ENCODE measurements around the gene RASSF10. TPM values are rescaled to one million over a fixed set of nuclear protein-coding genes. Genes with fewer than 3 reads are reported as not detected.

Gene RASSF10
- total and polyA plus RNA-seq, 5 experiments from 2014 or later: not detected

DNA sequence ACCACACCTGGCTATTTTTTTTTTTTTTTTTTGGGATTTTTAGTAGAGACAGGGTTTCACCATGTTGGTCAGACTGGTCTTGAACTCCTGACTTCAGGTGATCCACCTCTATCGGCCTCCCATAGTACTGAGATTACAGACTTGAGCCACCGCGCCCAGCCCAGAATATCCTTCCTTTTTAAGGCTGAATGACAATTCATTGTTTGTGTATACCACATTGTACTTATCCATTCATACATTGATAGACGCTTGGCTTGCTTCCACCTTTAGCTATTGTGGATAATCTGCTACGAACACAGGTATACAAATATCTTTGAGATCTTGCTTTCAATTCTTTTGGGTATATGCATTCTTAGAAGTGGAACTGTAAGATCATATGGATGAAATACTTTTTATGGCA lies 10.8 kb upstream of the RASSF10 start:
- ATAC-seq (no peak), DNase-seq (no peak)
- Mint-ChIP-seq H3K36me3 (no peaks in the 10 kb centered on the region), H3K9me3 (peaks cover 0 to 6% (median 0%) of the 10 kb centered on the region in 9 donors), H3K27ac (no peak overlapping the region), H3K4me3 (no peak overlapping the region), H3K4me1 (no peaks in the 10 kb centered on the region), H3K27me3 (peaks cover 8 to 25% (median 13%) of the 10 kb centered on the region in 5 donors)
- POLR2A ChIA-PET: no interaction called here

DNA sequence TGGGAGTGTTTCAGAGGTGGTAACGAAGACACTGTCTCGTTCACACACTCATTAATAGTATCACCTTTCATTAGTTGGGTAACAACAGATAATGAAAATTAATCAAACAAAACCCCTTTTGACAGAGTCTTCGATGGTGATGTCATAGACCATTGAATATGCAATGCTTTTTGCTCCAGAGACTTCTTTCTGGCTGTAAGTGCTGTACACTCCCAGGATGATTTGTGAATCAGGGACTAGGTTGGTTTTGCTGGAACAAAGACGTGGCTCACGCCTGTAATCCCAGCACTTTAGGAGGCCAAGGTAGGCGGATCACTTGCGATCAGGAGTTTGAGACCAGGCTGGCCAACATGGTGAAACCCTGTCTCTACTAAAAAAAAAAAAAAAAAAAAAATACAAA lies 9.5 kb upstream of the RASSF10 start:
- Mint-ChIP-seq H3K27ac (no peak overlapping the region), H3K36me3 (no peaks in the 10 kb centered on the region), H3K4me3 (no peak overlapping the region), H3K4me1 (no peaks in the 10 kb centered on the region), H3K27me3 (peaks cover 18 to 38% (median 22%) of the 10 kb centered on the region in 5 donors), H3K9me3 (peaks cover 0 to 6% (median 0%) of the 10 kb centered on the region in 9 donors)
- ATAC-seq: no peak
- no peak for DNase-seq
- POLR2A ChIA-PET: no interaction called here

DNA sequence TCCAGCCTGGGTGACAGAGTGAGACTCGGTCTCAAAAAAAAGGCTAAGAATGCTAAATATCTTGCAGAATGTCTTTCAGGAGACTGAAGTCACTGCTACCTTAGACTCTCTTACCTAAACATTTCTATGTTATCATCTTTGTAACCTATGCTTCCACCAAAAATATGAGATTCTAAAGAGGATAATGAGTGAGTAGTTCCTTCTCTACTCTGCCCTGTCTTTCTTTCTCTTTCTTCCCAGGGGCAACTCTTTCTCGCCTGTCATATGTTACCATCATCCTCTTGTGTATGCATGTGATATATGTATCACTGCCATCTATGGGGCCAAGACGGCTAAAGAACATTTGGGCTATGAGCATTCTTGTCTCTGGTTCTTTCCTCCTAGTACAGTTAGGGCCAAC lies 9.0 kb upstream of the RASSF10 start:
- no peaks in the 10 kb centered on the region for H3K4me1 Mint-ChIP-seq
- POLR2A ChIA-PET: no interaction called here
- ATAC-seq: no peak
- H3K4me3 Mint-ChIP-seq: no peak overlapping the region
- H3K27ac Mint-ChIP-seq: no peak overlapping the region
- peaks cover 18 to 41% (median 23%) of the 10 kb centered on the region in 5 donors for H3K27me3 Mint-ChIP-seq
- H3K9me3 Mint-ChIP-seq: peaks cover 0 to 6% (median 0%) of the 10 kb centered on the region in 9 donors
- no peak for DNase-seq
- H3K36me3 Mint-ChIP-seq: no peaks in the 10 kb centered on the region

DNA sequence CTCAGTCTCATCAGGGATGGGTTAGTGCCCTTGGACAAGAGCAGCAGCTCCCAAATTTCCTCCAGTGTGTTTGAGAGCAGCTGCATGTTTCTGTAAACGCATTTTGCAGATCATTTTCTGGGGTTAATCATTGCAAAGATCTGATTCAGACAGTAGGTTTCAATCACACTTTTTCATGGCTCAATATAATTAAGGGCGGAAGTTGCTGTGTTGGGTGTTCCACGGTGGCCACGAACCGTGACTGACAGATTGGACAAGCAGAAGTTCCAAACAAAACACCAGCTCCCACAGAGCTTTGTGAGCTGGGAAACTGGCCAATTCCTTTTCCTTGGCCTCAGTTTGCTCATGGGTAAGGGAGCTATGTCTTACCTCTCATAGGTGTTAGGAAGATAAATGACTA lies 8.4 kb upstream of the RASSF10 start:
- Mint-ChIP-seq H3K27me3 (peaks cover 20 to 45% (median 26%) of the 10 kb centered on the region in 5 donors), H3K36me3 (no peaks in the 10 kb centered on the region), H3K27ac (no peak overlapping the region), H3K4me3 (no peak overlapping the region), H3K9me3 (peaks cover 0 to 5% (median 0%) of the 10 kb centered on the region in 9 donors), H3K4me1 (no peaks in the 10 kb centered on the region)
- no peak for ATAC-seq
- no peak for DNase-seq
- POLR2A ChIA-PET: no interaction called here

DNA sequence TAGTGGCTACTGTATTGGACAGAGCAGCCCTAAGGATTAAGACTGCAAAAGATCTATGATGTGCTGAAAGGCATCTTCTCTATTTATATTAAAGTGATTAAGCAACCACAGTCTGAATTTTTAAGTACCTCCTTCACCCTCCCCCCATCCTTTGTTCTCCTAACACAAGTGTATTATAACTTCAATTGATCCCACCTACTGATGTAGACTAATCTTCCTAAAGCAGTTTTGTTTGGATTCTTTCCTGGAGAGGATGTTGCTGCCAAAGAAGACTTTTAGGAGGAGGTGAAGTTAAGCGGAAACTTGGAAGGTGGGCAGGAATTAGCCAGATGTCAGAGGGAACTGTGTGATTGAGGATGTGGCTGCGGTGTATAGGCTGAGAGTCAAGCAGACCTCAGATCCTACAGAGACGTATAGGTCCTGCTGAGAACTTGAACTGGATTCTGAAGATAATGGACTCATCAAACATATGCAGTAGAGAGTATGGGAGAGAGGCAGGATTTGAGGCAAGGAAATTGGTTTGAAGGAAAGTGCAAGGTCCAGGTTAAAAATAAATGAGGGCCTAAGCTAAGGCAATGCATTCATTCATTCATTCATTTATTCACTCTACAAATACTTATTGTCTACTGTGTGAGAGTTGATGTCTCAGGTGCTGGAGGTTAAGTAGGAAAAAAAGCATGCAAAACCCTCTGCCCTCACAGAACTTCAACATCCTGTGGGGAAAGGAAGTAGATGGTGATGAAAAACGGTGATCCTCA lies 5.2 kb upstream of the RASSF10 start:
- peaks cover 36 to 76% (median 52%) of the 10 kb centered on the region in 5 donors for H3K27me3 Mint-ChIP-seq

DNA sequence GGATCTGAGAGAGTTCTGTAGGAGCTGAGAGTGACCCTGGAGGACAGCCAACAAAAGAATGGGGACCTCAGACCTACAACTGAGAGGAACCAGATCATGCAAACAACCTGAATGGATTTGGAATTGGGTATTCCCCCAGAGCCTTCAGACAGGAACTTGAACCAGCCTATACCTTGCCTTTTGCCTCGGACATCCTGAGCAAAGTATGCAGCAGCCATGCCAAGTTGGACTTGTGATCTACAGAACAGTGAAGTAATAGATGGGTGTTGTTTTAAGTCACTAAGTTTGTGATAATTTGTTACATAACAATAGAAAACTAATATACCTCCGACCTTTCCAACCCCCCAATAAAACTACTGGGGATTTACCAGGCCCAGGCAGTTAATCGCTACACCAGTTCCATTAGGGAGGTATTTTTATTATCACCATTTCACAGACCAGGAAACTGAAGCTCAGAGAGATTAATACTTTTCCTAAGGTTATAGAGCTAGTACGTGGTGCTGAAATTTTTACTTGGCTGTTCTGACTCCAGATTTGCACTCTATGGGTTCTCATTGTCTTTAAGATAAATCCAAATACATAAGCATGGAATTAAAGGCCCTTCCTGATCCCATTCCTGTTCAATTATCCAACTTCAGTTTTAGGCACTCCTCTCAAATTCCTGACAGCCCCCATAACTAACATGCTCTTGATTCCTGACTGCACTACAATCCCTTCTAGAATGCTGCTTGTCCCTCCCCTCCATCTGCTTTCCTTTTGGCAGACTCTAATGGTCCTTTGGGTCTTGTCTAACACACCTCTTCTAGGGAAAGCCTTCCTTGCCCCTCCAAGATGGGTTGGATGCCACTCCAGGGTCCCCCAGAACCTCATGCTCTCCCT lies 1.7 kb upstream of the RASSF10 start:
- DNase-seq (no peak), ATAC-seq (no peak)
- H3K4me1 Mint-ChIP-seq: peaks cover 0 to 4% (median 2%) of the 10 kb centered on the region in 4 donors
- POLR2A ChIA-PET: no interaction called here
- no peak overlapping the region for H3K4me3 Mint-ChIP-seq
- no peaks in the 10 kb centered on the region for H3K36me3 Mint-ChIP-seq
- H3K27ac Mint-ChIP-seq: peak overlapping the region in 1 of 10 donors; percentile 27
- H3K27me3 Mint-ChIP-seq: peaks cover 38 to 83% (median 63%) of the 10 kb centered on the region in 5 donors
- no peaks in the 10 kb centered on the region for H3K9me3 Mint-ChIP-seq

More for the DNA sequence above, 5.2 kb upstream of the RASSF10 start:
- Mint-ChIP-seq H3K27ac (no peak overlapping the region), H3K9me3 (no peaks in the 10 kb centered on the region), H3K4me3 (no peak overlapping the region), H3K36me3 (no peaks in the 10 kb centered on the region), H3K4me1 (peaks cover 0 to 3% (median 1%) of the 10 kb centered on the region in 4 donors)
- DNase-seq (no peak), ATAC-seq (no peak)
- POLR2A ChIA-PET: no interaction called here

DNA sequence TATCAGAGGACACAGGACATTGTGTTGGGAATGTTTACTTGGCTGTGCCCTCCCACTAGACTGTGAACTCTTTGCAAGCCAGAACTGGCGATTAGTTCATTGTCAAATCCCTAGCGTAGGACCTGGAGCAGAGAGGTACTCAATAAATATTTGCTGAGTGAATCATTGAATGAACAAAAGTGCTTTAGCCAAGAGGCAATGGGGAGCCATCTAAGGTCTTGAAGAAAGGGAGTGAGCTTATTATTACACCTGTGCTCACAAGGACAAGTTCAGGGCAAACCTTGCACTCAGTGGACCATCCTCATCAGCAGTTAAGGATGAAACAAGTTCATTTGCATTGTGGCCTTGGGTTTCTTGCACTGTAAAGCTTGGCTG lies 1.1 kb upstream of the RASSF10 start:
- ATAC-seq (no peak), DNase-seq (no peak)
- no peak overlapping the region for H3K27ac Mint-ChIP-seq
- H3K4me1 Mint-ChIP-seq: peaks cover 0 to 4% (median 2%) of the 10 kb centered on the region in 4 donors
- H3K9me3 Mint-ChIP-seq: no peaks in the 10 kb centered on the region
- H3K36me3 Mint-ChIP-seq: no peaks in the 10 kb centered on the region
- POLR2A ChIA-PET: no interaction called here
- peaks cover 36 to 83% (median 58%) of the 10 kb centered on the region in 5 donors for H3K27me3 Mint-ChIP-seq
- no peak overlapping the region for H3K4me3 Mint-ChIP-seq

DNA sequence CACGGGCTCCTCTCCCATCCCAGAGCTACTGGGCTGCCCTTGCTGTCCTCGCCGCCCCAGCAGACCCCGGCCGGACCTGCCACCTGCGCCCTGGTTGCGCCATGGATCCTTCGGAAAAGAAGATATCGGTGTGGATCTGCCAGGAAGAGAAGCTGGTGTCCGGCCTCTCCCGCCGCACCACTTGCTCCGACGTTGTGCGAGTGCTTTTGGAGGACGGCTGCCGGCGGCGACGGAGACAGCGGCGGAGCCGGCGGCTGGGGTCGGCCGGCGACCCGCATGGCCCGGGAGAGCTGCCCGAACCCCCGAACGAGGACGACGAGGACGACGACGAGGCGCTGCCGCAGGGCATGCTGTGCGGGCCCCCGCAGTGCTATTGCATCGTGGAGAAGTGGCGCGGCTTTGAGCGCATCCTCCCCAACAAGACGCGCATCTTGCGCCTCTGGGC lies 382 bp downstream of the RASSF10 start:
- Mint-ChIP-seq H3K27me3 (peaks cover 31 to 73% (median 48%) of the 10 kb centered on the region in 5 donors), H3K4me1 (peaks cover 0 to 4% (median 2%) of the 10 kb centered on the region in 4 donors), H3K9me3 (no peaks in the 10 kb centered on the region), H3K36me3 (no peaks in the 10 kb centered on the region), H3K4me3 (peak overlapping the region in 2 of 10 donors; percentile 14 to 19), H3K27ac (no peak overlapping the region)
- ATAC-seq: no peak
- no peak for DNase-seq
- POLR2A ChIA-PET: no interaction called here

DNA sequence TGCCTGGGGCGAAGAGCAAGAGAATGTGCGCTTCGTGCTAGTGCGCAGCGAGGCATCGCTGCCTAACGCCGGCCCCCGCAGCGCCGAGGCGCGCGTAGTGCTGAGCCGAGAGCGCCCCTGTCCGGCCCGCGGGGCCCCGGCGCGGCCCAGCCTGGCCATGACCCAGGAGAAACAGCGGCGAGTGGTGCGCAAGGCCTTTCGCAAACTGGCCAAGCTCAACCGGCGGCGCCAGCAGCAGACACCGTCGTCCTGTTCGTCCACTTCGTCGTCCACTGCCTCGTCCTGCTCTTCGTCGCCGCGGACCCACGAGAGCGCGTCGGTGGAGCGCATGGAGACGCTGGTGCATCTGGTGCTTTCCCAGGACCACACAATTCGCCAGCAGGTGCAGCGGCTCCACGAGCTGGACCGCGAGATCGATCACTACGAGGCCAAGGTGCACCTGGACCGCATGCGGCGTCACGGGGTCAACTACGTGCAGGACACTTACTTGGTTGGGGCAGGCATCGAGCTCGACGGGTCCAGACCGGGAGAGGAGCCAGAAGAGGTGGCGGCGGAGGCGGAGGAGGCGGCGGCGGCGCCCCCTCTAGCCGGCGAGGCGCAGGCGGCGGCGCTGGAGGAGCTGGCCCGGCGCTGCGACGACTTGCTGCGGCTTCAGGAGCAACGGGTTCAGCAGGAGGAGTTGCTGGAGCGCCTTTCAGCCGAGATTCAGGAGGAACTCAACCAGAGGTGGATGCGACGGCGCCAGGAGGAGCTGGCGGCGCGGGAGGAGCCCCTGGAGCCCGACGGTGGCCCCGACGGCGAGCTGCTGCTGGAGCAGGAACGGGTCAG lies 1.0 kb downstream of the RASSF10 start:
- DNase-seq (no peak), ATAC-seq (no peak)
- Mint-ChIP-seq H3K27me3 (peaks cover 31 to 71% (median 47%) of the 10 kb centered on the region in 5 donors), H3K27ac (no peak overlapping the region), H3K4me1 (peaks cover 0 to 4% (median 2%) of the 10 kb centered on the region in 4 donors), H3K9me3 (no peaks in the 10 kb centered on the region), H3K36me3 (no peaks in the 10 kb centered on the region), H3K4me3 (peak overlapping the region in 1 of 10 donors; percentile 19)
- POLR2A ChIA-PET: no interaction called here

DNA sequence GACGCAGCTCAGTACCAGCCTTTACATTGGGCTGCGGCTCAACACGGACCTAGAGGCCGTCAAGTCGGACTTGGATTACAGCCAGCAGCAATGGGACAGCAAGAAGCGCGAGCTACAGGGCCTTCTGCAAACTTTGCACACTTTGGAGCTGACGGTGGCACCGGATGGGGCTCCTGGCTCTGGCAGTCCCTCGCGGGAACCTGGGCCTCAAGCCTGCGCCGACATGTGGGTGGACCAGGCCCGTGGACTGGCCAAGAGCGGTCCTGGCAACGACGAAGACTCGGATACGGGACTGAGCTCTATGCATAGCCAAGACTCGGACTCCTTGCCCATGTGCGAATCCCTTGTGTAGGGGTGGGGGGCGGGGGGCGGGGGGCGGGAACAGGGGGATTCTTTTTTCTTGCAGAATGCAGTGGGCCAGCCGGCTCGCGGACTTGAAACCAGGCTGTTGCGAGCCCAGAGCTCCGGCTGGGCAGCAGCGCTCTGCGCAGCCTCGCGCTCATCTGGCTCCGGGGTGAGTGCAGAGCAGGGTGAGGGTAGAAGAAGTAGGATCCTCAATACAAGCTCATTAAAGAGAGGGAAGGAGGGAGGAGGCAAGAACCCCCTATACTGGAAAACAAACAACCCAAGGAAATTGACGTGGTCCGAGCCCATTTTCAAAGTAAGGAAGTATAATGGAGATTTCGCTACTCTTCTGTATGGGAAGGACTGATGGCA lies 1.8 kb downstream of the RASSF10 start:
- H3K27me3 Mint-ChIP-seq: peaks cover 33 to 73% (median 46%) of the 10 kb centered on the region in 5 donors
- H3K4me1 Mint-ChIP-seq: peaks cover 0 to 4% (median 2%) of the 10 kb centered on the region in 4 donors
- H3K27ac Mint-ChIP-seq: no peak overlapping the region
- H3K36me3 Mint-ChIP-seq: no peaks in the 10 kb centered on the region
- ATAC-seq (no peak), DNase-seq (no peak)
- POLR2A ChIA-PET: no interaction called here
- no peaks in the 10 kb centered on the region for H3K9me3 Mint-ChIP-seq
- peak overlapping the region in 1 of 10 donors; percentile 30 for H3K4me3 Mint-ChIP-seq

DNA sequence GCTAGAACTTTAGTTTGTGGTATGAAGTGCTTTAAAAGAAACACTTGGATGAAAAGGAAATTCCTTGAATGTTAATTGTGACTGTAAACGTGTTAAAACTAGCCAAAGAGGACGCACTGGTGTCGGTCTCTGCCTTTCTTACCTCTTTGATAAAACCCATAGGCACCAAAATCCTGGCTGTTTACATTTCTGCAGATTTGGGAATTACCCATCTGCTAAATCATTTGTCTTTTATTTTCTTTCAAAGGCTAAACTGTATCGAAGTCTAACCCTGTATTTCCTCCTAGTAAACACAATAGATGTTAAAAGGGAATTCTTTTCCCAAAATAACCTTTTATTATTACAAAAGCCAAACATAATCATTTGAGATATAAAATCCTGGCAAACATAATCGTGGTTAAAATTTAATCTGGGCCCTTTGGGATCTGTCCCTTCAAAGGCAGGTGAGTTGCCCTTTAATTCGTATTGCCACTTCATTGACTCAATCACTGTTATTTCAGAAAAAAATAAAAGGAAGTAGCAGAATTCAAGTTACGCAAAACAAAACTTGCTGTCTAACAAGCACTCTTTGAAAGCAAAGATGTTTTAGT lies 2.4 kb downstream of the RASSF10 start:
- Mint-ChIP-seq H3K27me3 (peaks cover 35 to 73% (median 45%) of the 10 kb centered on the region in 5 donors), H3K9me3 (no peaks in the 10 kb centered on the region), H3K4me1 (peaks cover 0 to 4% (median 2%) of the 10 kb centered on the region in 4 donors), H3K27ac (no peak overlapping the region), H3K4me3 (no peak overlapping the region), H3K36me3 (no peaks in the 10 kb centered on the region)
- no peak for ATAC-seq
- no peak for DNase-seq
- POLR2A ChIA-PET: no interaction called here

Measured in naive thymus-derived CD8-positive, alpha-beta T cell (primary cell).